SK-N-MC (cell line): ENCODE results near the gene STRADB.
"Not testable (repeated sequence)": the region's sequence is repeated elsewhere in the genome, so short reads cannot be mapped to it uniquely, and the experiment has no call there.

ENCODE experiments used
- DNase-seq: peaks from one replicate; pipeline ENCODE4 v3.0.0-alpha.2; 2011; ENCODE audit warnings: low read depth, low spot score
- H3K27ac ChIP-seq: fragments of 200-600 bp; sonication (generic); 2 replicates; pipeline ENCODE4 v1.5.1; 2016; ENCODE audit warnings: mixed run types
- H3K36me3 ChIP-seq: fragments of 200-600 bp; sonication (generic); 2 replicates; pipeline ENCODE4 v1.6.1; 2017; ENCODE audit warnings: antibody characterized with exemption, low read length, mixed read lengths; ENCODE audit not compliant: insufficient read depth
- H3K4me3 ChIP-seq: fragments of 200-600 bp; sonication (generic); 2 replicates; pipeline ENCODE4 v1.5.1; 2016
- H3K9ac ChIP-seq: fragments of 200-600 bp; sonication (generic); 2 replicates; pipeline ENCODE4 v1.8.0; 2017; ENCODE audit warnings: mixed run types, mixed read lengths; ENCODE audit not compliant: insufficient read length
- H3K9me3 ChIP-seq: fragments of 200-600 bp; sonication (generic); 2 replicates; pipeline ENCODE4 v1.6.1; 2017; ENCODE audit warnings: low read depth, mild to moderate bottlenecking, antibody characterized with exemption, low read length, moderate library complexity, mixed read lengths
- EZH2 ChIP-seq: fragments of 200-600 bp; sonication (generic); IDR thresholded peaks from one replicate; pipeline ENCODE4 v1.6.1; 2017; ENCODE audit warnings: antibody characterized with exemption
- FOXP2 ChIP-seq: optimal IDR thresholded peaks from 2 replicates; pipeline ENCODE3; 2011; ENCODE audit warnings: mild to moderate bottlenecking, moderate library complexity; ENCODE audit not compliant: insufficient read depth; ENCODE audit errors: extremely low read length, control extremely low read depth
- POLR2AphosphoS5 ChIP-seq: IDR thresholded peaks from 2 replicates; pipeline ENCODE4 v1.6.1; 2012; ENCODE audit warnings: mild to moderate bottlenecking, low read depth, low read length, borderline replicate concordance

STRADB gene

DNA sequence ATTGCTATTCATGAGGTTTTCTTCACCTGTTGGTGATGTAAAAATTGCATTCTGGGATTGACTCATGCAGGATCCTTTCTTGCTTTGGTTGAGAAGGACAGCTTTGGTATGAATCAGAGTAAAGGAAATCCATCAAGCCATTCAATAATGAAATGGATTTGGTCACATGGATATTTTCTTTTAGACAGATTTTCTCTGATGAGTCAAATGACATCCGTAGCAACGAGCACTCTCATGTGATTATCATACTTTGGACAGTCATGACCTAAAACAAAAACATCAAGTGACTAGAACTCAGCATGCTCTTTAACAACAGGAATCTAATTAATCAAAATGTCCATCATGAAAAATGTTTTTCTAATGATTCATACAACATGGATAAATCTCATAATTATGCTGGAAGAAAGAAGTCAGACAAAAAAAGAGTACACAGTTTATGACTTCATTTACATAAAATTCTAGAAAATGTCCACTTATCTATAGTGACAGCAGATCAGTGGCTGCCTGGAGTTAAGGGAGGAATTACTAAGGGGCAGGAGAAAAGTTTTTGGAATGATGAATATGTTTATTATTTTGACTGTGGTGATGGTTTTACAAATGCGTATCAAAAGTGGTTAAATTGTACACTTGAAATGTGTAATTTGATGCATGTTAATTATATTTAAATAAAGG is 31.0 kb upstream of the STRADB start:
- no peaks in the 10 kb centered on the region for H3K9me3 ChIP-seq
- DNase-seq, result no peak
- H3K9ac ChIP-seq, result no peak overlapping the region
- H3K4me3 ChIP-seq, result no peak overlapping the region
- no peak overlapping the region for H3K27ac ChIP-seq
- no peak for TF ChIP-seq POLR2AphosphoS5
- no peak for TF ChIP-seq FOXP2
- TF ChIP-seq EZH2, result no peak
- peaks cover 4% of the 10 kb centered on the region; the same call in 1 of the 2 replicates for H3K36me3 ChIP-seq

DNA sequence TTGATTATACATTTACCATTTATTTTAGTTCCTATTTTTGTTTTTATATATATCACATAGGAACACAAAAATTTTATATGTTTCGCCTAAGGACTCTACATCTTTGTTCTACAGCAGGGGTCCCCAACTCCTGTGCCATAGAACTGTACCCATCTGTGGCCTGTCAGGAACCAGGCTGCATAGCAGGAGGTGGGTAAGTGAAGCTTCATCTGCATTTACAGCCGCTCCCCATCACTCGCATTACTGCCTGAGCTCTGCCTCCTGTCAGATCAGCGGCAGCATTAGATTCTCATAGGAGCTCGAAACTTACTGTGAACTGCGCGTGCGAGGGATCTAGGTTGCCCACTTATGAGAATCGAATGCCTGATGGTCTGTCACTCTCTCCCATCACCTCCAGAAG is 25.6 kb upstream of the STRADB start:
- Histone ChIP-seq H3K4me3 (no peak overlapping the region), H3K36me3 (no peaks in the 10 kb centered on the region; the same call in 1 of the 2 replicates), H3K9ac (no peak overlapping the region), H3K27ac (no peak overlapping the region), H3K9me3 (no peaks in the 10 kb centered on the region)
- TF ChIP-seq EZH2, result no peak
- TF ChIP-seq POLR2AphosphoS5, result no peak
- no peak for TF ChIP-seq FOXP2
- DNase-seq, result no peak

DNA sequence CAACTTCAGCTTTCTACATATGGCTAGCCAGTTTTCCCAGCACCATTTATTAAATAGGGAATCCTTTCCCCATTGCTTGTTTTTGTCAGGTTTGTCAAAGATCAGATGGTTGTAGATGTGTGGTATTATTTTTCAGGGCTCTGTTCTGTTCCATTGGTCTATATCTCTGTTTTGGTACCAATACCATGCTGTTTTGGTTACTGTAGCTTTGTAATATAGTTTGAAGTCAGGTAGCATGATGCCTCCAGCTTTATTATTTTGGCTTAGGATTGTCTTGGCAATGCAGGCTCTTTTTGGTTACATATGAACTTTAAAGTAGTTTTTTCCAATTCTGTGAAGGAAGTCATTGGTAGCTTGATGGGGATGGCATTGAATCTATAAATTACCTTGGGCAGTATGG is 23.2 kb upstream of the STRADB start:
- not testable (repeated sequence) for H3K4me3 ChIP-seq, H3K9me3 ChIP-seq, H3K27ac ChIP-seq, DNase-seq, H3K9ac ChIP-seq, H3K36me3 ChIP-seq

DNA sequence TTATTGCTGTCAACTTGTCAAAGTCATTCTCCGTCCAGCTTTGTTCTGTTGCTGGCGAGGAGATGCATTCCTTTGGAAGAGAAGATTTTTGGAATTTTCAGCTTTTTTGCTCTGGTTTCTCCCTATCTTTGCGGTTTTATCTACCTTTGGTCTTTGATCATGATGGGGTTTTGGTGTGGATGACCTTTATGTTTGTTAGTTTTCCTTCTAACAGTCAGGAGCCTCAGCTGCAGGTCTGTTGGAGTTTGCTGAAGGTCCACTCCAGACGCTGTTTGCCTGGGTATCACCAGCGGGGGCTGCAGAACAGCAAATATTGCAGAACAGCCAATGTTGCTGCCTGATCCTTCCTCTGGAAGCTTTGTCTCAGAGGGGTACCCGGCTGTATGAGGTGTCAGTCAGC is 21.7 kb upstream of the STRADB start:
- not testable (repeated sequence) for H3K9ac ChIP-seq, H3K9me3 ChIP-seq, H3K36me3 ChIP-seq, DNase-seq, H3K4me3 ChIP-seq, H3K27ac ChIP-seq

DNA sequence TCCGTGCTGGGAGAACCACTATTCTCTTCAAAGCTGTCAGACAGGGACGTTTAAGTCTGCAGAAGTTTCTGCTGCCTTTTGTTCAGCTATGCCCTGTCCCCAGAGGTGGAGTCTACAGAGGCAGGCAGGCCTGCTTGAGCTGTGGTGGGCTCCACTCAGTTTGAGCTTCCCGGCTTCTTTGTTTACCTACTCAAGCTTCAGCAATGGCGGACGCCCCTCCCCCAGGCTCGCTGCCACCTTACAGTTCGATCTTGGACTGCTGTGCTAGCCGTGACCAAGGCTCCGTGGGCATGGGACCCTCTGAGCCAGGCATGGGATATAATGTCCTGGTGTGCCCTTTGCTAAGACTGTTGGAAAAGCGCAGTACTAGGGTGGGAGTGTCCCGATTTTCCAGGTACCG is 21.2 kb upstream of the STRADB start:
- H3K4me3 ChIP-seq, result not testable (repeated sequence)

DNA sequence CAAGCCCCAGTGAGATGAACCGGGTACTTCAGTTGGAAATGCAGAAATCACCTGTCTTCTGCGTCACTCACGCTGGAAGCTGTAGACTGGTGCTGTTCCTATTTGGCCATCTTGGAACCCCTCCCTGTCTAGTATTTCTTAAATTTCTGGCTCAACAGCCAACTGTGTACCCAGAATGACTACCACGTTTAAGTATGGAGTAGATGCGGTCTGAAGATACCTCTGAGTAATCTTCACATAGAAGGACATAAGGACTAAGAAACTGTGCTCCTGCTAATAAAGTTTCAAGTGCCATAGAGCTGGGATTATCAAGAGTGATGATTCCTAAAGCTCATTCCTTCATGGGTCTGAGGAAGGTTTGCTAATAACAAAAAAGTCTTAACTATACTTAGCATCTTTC is 20.7 kb upstream of the STRADB start:
- Histone ChIP-seq H3K4me3 (no peak overlapping the region), H3K9ac (no peak overlapping the region), H3K27ac (no peak overlapping the region), H3K9me3 (no peaks in the 10 kb centered on the region), H3K36me3 (no peaks in the 10 kb centered on the region; the same call in 1 of the 2 replicates)
- TF ChIP-seq FOXP2 (no peak), POLR2AphosphoS5 (no peak), EZH2 (no peak)
- DNase-seq, result no peak

More for the DNA sequence above, 21.2 kb upstream of the STRADB start:
- H3K9ac ChIP-seq, H3K36me3 ChIP-seq, H3K27ac ChIP-seq, H3K9me3 ChIP-seq, DNase-seq: not testable (repeated sequence)

DNA sequence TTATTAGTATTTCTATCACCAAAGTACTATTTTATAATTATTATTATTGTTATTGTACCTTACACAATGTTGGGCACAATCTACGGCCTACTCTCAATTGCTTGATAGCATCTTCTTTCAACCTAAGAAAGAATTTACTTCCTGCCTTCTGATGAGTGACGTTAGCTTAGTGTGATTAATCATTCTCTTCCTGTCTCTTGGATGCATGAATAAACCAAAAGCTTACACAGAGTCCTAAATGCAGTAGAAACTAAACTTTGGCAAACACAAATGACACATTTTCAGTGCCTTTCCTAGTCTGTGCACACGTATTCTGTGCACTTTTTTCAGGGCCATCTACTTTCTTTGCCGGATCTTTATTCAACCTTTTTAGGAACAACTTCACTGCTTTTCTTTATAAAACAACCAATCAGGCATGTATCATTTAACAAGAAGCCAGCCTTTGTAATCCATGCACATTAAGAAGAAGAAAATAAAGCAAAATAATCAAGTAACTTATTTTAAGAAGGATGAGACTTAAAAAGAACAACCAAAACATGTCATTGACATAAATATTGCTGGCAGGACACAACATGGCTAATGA is 19.4 kb upstream of the STRADB start:
- Histone ChIP-seq H3K4me3 (peak overlapping the region; percentile 72), H3K36me3 (no peaks in the 10 kb centered on the region; the same call in 1 of the 2 replicates), H3K9me3 (no peaks in the 10 kb centered on the region), H3K9ac (peak overlapping the region; percentile 56), H3K27ac (peak overlapping the region; percentile 96)
- no peak for TF ChIP-seq EZH2
- TF ChIP-seq POLR2AphosphoS5, result no peak
- TF ChIP-seq FOXP2, result no peak
- DNase-seq, result no peak

DNA sequence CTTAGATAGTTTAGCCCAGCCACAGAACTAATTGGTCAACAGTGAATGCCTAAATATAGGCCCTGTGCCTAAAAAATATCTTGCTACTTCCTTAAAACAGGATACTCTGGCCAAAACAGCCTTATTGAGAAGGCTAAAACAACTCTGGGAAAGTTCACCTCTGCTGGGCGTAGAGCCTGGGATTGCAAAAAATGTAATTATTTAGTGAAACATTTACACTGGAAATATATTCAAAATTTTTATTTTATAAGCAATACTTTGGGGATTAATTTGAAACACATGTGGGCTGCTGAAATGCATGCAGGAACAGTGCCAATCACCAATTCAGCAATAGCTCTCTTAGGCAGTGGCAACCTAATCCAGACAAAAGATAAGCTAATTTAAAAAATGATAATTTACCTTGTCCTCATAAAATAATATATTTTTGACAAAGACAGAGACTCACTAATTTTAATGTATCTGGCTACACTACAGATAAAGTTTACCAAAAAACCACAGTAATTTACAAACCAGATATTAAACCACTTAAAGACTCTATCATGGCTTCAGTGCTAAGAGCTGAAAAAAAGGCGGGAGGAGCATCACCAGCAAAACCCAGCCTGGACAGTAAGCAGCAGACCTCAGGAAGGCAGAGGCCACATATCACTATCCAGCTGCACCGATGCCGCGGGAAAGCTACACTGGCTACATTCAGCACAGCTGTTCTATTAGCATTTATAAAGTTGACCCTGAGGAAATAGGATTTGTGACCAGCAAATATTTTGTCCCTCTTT is 18.7 kb upstream of the STRADB start:
- TF ChIP-seq FOXP2 (peak; percentile 62), POLR2AphosphoS5 (peak; percentile 63; the same call in 1 of the 2 replicates), EZH2 (no peak)
- peak overlapping the region; percentile 56 for H3K9ac ChIP-seq
- peak overlapping the region; percentile 96 for H3K27ac ChIP-seq

DNA sequence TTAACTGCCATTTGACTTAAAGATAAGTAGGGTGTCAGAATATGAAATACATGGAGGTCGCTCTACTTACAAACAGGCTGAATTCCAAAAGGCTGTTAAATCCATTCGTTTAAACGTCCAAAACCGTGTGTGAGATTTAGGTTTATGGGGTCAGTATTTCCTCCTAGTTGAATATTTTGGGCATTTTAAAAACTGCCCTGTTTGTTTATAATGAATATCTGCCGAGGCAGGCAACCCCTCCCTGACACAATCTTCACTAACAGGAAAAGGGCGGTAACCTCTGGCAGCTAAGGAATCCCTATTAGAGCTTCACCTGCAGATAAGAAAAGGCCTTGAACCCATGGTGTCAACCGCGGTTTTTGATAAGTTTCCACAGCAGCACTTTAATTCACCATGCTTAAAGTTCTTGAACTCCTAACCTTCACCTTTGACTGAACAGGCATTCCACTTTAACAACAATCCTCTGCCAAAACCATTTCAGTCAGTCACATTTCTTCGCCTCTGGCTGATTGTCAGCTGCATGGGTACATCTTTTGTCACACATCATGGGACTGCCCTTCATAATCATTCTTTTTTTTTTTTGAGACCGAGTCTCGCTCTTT is 18.0 kb upstream of the STRADB start:
- Histone ChIP-seq H3K36me3 (no peaks in the 10 kb centered on the region; the same call in 1 of the 2 replicates), H3K9me3 (no peaks in the 10 kb centered on the region), H3K4me3 (peak overlapping the region; percentile 72), H3K27ac (peak overlapping the region; percentile 96), H3K9ac (peak overlapping the region; percentile 8)
- no peak for DNase-seq
- TF ChIP-seq FOXP2 (no peak), EZH2 (no peak), POLR2AphosphoS5 (no peak)

More for the DNA sequence above, 18.7 kb upstream of the STRADB start:
- no peaks in the 10 kb centered on the region; the same call in 1 of the 2 replicates for H3K36me3 ChIP-seq
- H3K9me3 ChIP-seq, result no peaks in the 10 kb centered on the region
- H3K4me3 ChIP-seq, result peak overlapping the region; percentile 72
- peak; percentile 91 for DNase-seq
